GM18867 (cell line): ENCODE measurements around the gene ABLIM1.

Experiments used
- ATAC-seq: cut with Tn5 transposase; IDR thresholded peaks from one replicate; pipeline ENCODE4 v1.9.1; 2021; ENCODE audit warnings: mild to moderate bottlenecking, moderate library complexity; ENCODE audit not compliant: unreplicated experiment

Gene ABLIM1

DNA sequence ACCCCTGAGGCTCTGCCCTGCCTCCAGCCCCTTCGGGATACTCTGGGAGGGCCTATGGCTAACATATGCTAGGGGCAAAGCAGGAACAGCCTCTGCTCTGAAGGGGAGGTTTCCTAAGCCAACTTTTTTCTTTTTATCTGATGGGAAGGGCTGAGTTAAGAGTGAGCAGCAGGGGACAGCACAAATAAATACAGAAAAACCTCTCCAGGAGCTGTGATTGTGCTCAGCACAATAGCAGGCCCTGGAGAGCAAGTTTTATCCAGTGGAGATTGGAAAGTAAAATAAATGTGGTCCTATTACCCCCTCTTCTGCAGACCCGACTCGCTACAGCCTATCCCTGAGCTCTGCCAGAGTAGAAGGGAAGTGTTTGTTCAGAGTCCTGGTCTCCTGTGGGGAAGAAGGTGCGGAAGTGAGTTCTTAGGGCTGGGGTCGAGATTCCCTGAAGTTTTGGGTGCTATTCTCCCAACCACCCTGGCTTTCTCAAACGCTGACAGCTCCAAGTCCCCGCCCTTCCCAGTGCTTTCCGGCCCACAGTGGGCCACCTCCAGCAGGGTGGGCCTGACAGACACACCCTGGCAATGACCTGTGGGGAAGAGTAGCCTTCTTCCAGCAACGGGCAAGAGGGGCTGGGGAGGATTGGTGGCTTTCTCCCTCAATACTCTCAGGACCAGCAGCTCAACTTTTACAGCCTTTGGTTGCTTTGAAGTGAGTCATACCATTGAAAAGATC, 230.8 kb downstream of the ABLIM1 start:
- no peak for ATAC-seq

DNA sequence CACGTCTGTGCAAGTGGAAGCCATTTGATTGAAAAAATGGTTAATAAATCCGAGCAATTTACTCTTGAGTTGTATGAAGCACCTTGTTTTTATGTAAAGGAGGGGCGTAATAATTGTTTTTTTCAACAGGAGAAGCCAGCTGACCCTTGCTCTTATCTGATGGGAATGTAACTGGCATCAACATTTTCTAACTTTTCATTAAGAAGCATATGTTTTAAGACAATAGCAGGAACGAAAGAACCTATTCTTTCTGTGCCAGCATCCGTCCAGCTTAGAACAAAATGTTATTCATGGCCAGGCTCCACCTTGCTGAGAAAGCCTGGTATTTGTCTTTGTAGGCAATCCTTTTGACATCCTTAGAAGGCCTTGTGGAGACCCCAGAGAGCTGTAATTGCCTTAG, 231.6 kb downstream of the ABLIM1 start:
- no peak for ATAC-seq

DNA sequence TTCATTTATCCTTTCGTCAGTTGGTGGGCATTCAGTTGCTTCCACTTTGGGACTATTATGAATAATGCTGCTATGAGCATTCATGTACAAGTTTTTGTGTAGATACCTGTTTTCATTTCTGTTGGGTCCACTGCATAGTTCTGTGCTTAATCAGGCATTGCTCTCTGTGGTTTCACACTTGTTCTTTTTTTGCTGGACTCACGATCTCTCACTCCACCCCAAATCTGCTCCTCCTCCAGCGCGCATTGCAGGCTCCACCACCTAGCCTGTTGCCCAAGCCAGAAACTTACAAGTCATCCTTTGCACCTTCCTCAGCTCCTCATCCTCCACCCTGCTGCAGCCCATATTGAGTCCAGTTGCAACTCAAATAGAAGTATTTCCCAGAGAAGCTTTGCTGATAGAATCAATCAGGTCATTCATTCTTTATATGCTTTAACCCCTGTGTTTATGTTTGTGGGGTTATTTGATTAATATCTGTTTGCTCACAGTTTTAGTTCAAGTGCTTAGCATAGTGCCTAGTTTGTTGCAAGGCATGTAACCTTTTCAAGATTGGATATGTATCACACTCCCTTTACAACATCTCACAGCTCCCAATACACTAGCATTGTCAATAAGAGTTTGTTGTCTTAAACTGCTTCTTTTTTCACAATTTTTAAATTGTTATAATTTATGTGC, 237.1 kb downstream of the ABLIM1 start:
- peak; percentile 98 for ATAC-seq

DNA sequence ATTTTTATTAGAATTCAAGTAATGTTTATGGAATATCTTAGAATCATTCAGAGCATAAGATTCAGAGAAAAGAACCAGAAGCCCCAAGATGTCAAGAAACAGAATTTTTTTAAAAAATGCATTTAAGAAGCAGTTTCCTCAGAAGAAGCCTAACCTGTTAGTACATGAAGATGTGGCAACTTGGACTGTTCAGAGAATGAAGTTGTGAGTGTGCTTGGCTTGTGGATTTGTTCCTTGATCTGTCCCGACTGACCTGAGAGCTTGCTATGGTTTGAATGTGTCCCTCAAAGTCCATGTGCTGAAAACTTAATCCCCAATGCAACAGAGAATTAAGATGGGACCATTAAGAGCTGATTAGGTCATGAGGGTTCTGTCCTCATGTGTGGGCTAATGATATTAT, 240.0 kb downstream of the ABLIM1 start:
- no peak for ATAC-seq

DNA sequence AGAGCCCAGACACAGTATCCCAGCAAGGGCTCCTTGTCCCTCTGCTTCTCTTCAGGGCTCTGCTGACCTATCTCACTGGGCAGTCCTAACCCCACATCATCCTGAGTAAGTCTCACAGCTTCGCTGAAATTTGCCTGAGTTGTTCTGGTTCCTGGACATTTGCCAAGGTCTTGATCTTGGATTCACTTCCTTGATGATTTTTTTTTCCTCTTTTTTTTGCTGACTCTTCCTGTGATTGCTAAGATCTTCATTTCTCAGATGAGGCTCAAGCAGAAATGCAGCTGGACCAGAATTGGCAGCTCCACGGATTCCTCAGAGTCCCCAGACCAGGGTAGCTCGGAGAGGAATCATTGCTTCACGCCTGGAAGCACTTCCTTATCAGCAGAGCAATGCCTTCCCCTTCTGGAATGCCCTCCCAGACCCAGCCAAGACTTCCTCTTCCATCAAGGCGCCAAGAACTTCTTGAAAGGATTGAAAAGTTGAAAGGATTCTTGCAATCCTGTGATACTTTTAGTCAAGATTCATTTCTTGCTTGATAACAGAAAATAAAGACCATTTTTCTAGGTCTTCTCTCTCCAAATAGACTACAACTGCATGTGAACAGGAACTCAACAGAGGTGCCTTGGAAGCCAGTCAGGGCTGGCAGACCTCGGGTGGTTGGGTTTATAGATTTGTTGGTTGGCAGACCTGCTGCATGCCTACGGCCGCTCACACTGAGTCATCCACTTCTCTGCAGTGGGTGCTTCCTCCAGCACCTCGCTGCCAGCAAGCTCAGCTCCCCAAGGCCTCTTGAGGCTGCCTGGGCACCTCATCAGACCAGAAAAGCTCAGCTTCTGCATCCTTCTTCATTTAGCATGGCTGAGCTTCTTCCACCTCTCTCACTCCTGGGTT, 244.9 kb downstream of the ABLIM1 start:
- ATAC-seq = no peak

DNA sequence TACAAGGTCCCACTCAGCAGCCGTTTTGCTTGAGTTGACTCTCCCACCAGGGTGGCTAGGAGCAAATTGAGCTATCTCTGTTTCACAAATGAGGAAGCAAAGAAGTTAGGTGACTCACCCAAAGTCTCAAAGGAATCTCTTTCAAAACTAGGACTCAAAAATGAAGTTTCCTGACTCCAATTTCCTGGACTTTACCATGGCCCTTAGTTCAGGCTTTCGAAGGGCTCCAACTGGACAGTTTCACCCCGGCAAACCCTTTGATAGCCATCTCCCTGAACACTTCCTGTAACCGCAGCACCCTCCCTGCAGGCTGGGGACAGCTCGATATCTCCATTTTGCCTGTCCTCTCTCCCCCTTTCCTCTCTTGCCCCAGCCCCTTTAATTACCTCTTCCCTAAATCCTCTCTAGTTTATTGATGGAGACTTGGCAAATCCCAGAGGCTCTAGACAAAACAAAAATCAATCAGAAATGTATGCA, 249.1 kb downstream of the ABLIM1 start:
- ATAC-seq = no peak

DNA sequence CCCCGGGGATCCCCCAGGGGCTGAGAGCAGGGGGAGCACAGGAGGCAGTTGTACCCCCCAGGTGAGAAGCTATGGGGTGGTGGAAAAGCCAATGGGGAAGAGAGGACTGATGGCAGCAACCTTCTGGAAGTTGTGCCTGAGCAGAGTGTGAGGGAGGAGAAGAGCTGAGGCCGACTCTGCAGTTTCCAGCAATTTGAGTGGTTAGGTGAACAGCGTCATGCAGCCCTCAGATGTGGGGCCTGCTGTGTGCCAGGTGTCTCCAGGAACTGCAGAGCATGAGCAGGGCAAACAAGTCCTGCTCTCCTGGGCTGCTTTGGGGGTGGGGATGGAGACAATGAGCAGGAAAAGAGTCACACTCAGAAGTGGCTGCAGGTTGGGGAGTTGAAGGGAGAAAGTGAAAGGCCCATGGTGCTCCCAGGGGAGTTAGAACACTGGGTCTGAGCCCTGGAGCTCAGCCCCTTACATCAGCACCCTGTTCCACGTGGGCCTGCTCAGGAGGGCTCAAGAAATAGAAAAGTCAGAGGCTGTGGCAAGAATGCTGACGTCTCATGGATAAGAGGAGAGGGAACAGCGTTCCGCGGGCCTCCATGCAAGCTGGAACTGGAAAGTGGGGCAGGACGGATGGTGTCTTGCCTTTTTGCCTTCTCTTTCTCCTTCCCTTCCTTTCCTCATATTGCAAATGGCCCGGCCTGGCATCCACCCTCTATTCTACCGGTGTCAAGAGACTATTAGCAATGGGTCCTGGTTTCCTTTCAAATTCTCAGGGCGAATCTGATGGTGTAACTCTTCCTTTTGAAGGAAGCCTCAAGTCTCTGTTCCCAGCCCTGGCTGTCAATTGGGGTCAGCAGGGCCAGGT, 249.7 kb downstream of the ABLIM1 start:
- no peak for ATAC-seq

DNA sequence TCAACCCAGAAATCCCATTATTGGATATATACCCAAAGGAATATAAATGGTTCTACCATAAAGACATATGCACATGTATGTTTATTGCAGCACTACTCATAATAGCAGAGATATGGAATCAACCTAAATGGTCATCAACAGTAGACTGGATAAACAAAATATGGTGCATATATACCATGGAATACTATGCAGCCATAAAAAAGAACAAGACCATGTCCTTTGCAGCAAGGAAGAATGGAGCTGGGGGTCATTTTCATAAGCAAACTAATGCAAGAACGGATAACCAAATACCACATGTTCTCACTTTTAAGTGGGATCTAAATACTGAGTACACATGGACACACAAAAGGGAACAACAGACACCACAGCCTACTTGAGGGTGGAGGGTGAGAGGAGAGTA, 251.6 kb downstream of the ABLIM1 start:
- no peak for ATAC-seq

DNA sequence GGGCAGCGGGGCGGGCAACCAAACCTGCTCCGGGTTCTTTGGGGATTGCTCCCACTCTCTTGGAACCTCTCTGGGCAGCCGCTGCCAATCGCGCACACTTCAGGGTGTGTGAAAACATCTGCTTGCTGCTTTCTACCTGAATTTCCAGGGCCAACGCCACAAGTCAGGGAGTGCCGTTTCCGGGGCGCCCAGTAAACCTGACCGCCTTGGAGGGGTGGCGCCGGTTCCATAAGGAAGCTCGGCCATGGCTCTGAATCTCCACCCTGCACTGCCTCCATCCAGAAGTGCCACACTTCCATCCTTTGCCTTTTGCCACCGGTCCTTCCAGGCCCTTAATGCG, 253.1 kb downstream of the ABLIM1 start:
- no peak for ATAC-seq

DNA sequence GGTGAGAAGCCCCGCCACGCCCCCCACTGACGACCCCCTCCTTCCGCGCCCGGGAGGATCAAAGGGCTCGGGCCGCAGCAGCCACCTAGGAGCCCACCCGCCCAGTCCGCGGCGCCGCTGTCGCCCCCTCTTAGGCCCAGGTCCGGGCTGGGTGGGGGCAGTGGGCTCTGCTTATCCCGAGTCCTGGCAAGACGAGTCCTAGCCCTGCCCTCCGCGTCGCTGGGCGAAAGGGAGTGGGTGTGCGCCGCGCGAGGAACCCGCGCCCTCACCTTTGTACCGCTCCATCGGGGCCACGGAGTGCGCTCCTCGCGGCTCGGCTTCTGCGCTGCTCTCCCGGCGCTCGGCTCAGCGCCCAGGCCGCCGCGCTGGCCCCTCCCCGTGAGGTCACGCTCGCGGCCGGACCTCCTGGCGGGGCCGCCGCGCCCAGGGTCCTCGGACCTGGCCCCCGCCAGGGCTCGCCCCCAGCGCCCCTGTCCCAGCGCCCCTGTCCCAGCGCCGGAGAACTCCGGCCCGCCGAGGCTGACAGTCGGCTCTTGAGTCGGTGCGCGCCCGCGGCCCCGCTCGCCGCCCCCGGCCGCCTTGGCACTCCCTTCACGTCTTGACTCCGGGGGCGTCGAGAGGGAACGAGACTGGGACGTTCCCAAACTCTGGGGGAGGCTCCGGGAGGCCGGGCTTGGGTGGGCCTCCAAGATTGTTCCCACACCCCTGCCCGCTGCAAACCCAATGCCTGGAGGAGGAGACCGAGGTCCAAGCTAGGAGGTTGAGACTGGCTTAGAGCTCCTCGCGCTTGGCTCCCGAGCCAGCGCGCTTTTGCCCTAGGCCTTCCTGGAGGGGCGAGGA, 253.7 kb downstream of the ABLIM1 start, which contains the start of gene AFAP1L2:
Gene AFAP1L2, minus strand, starts transcription at position 332 of the 840 bp plus-strand sequence. Its CDS starts 47 bp downstream, at position 285.
- ATAC-seq = no peak

DNA sequence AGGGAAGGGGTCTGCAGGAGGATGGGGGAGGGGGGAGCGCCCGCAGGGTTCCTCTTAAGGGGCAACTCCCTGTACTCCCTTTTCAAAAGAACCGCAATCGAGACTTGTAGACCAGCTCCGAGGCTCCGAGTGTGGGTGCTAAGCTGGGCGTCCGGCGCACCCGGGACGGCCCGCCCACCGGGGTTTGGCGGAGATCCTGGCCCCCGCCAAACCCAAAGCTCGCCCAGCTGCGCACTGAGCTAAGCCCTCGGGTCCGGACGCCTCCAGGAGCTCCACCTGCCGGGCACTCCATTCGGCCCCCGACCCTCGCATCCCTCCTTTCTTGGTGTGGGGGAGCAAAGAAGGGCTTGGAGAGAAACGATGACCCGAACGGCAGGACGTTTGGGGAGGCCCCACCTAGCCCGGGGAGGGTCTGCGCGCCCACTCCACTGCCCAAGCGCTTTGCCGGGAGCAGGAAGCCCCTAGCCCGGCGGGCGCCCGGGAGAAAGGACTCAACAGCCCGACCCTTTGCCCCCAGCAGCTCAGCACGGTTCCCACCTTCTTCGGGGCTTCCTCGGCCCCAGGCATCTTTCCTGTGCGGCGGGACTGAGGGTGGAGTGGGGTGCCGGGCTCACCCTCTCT, 254.4 kb downstream of the ABLIM1 start:
- no peak for ATAC-seq

DNA sequence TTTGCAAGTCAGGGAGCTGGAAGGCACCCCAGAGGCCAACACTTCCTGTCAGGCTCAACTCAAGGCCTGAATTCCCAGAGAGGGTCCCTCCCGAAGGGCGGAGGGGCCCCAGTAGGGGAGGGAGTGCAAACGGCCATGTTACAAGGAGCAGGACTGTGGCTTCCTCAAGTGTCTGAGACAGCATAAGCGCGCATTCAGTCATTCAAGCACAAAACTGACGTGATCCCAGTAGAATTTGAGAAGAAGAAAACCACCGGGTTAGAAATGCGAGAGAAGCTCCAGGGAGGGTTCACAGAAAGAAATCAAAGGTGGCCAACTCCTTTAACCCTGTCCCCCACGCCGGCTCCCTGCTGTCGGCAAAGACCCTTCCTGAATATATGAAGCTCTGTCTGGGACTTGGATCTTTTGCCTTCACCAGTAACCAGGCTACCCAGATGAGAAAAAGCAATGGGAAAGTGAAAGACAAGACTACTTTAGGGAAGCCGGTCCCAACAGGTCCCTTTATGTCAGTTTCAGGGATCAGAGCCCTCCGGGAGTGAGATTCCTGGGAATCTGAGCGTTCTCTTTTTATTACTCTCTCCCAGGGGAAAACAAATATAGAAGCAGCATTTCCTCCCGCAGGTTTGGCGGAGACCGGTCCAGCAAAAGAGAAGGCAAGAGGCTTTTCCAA, 255.1 kb downstream of the ABLIM1 start:
- no peak for ATAC-seq

DNA sequence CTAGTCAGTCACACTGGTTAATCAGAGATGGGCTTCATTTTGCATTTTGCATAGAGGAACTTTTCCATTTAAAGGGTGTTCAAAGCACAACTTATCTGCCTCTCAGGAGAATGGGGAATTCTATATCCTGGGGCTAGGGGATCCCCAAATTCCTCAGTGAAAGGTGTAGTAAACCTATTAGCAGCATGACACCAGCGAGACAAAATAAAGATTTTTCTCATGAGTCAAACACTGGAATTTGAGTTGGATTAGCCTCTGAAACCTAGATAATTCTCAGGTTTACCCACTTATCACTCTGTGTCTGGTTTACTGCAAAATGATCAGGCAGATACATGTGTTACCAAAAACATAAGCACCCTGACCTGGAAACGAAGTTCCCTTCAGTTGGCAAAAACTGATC, 255.8 kb downstream of the ABLIM1 start:
- ATAC-seq = no peak

DNA sequence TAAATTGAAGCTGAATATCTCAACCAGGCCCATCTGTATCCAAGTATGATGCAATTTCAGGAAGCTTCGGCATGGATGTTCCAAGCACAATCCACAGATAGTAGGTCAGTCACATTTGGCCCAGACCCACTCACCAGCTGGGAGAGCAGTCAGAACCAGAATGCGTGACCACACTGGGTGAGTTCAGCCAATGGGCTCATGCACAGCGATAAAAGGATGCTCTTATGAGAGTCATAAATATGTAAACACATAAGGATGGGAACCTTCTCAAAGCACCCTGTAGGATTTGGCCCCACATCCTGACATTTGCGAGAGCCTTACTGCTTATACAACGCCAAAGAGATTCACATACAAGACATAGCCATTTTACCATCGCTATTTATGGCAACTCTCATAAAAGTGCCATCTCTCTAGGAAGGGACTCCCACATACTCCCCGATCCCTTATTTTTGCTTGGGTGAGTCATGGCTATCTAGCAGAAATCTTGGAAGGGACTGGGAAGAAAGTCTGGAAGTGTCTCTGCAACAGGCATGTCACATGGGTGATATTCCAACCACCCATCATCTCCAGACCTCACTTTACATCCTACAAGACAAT, 256.8 kb downstream of the ABLIM1 start:
- no peak for ATAC-seq

DNA sequence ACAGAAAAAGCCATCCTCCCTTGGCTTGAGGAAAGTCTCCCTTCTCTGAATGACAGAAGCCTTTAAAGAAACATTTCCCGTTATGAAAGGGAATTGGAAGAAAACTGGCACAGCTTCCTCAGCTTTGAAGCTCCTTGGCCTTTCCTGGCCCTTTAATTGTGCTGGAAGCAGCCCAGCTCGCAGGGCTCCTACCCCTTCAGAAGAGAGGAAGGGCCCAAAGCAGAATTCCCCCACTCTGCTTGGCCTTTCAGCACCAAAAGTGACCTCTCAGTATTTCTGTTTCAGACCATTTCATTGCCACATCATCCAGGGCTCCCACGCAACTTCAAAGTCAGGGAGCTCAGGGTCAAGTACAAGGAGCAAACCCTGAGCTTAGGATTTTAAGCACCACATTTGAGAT, 258.0 kb downstream of the ABLIM1 start:
- ATAC-seq = no peak

DNA sequence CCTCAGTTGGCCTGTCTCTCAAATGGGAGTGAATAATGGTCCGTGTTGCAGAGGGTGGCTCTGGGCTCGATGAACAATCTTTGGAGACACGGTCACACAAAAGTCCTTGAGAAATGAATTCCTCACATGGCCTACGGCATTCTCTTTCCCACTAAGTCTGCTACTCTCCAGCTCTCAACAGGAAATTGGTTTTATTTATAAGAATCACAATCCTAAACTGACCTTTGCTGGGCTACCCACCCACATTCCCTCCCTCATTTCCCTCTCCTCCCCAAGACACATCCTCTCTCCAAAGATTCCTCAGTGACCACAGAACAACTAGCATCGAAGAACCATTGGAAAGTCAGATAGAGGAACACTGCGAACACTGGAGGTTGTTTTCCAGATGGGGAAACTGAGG, 258.5 kb downstream of the ABLIM1 start:
- ATAC-seq = no peak

DNA sequence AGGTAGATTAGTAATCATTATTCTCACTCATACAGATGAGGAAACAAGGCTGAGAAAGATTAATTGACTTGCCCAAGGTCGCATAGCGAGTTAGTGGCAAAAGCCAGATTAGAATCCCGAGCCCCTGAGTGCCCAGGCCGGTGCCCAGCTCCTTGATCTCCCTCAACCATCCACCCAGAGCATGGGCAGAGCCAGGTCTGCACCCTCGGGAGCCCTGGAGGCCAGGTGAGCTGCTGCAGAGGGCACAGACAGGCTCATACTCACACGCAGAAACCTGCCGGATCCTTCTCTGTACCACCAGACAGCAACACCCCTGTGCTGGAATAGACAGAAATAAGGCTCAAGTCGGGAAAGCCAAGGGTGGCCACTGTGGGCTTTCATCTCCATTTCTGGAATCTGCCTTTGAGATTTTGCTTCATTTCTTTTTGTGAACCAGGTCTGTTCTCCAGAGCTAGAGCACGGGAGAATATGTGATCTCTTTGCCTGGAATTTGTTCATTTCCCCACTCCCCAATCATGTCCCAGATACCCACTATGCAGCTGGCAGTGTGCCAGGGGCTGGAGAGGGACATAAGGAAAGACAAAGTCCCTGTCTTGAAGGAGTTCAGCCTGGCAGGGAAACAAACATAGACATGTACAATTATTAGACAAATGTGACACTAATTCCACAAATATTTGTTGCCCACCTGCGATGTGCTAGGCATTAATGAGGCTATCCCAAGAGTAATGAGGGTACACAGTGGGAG, 259.3 kb downstream of the ABLIM1 start:
- no peak for ATAC-seq
